ENCODE data around the gene TFCP2L1.

TFCP2L1 gene

GRCh38 chr2:121263996-121264715, 20.8 kb downstream of the TFCP2L1 start:
- DNase-seq (ENCODE audit: low read depth), result no peak
- no peak overlapping the region for H3K4me3 ChIP-seq (ENCODE audit: low read depth, low read length)
- no peak for TF ChIP-seq CTCF (IDR thresholded peaks at IDR 0.05; ENCODE audit: low read depth, low read length, missing control alignments)

- no peak overlapping the region for H3K4me3 ChIP-seq (ENCODE audit: low read depth, low read length)
- TF ChIP-seq CTCF (IDR thresholded peaks at IDR 0.05; ENCODE audit: low read depth, low read length, missing control alignments), result no peak
- no peak for DNase-seq (ENCODE audit: low read depth)
These were observed 24.4 kb downstream of the TFCP2L1 start for GRCh38 chr2:121260370-121261154.

- DNase-seq (ENCODE audit: low read depth), result no peak
- no peak overlapping the region for H3K4me3 ChIP-seq (ENCODE audit: low read depth, low read length)
- no peak for TF ChIP-seq CTCF (IDR thresholded peaks at IDR 0.05; ENCODE audit: low read depth, low read length, missing control alignments)
These were observed 27.0 kb downstream of the TFCP2L1 start for GRCh38 chr2:121258051-121258450.

- no peak for TF ChIP-seq CTCF (IDR thresholded peaks at IDR 0.05; ENCODE audit: low read depth, low read length, missing control alignments)
- no peak for DNase-seq (ENCODE audit: low read depth)
- H3K4me3 ChIP-seq (ENCODE audit: low read depth, low read length), result no peak overlapping the region
These were observed 27.5 kb downstream of the TFCP2L1 start for GRCh38 chr2:121257480-121257840.

GRCh38 chr2:121256720-121257479, 28.1 kb downstream of the TFCP2L1 start:
- no peak for TF ChIP-seq CTCF (IDR thresholded peaks at IDR 0.05; ENCODE audit: low read depth, low read length, missing control alignments)
- H3K4me3 ChIP-seq (ENCODE audit: low read depth, low read length), result no peak overlapping the region
- no peak for DNase-seq (ENCODE audit: low read depth)

GRCh38 chr2:121255358-121255757, 29.6 kb downstream of the TFCP2L1 start:
- DNase-seq (ENCODE audit: low read depth), result no peak
- H3K4me3 ChIP-seq (ENCODE audit: low read depth, low read length), result no peak overlapping the region
- no peak for TF ChIP-seq CTCF (IDR thresholded peaks at IDR 0.05; ENCODE audit: low read depth, low read length, missing control alignments)
